D341Med (cell line): ENCODE measurements around the gene STK31.
A peak's percentile ranks its signal among the peaks of the same experiment; 100 is the strongest.
"Not testable (repeated sequence)": the region's sequence is repeated elsewhere in the genome, so short reads cannot be mapped to it uniquely, and the experiment has no call there.

Experiments used
- DNase-seq: peaks from one replicate; pipeline ENCODE4 v3.0.0; 2012; ENCODE audit warnings: low spot score

The STK31 gene, protein sequence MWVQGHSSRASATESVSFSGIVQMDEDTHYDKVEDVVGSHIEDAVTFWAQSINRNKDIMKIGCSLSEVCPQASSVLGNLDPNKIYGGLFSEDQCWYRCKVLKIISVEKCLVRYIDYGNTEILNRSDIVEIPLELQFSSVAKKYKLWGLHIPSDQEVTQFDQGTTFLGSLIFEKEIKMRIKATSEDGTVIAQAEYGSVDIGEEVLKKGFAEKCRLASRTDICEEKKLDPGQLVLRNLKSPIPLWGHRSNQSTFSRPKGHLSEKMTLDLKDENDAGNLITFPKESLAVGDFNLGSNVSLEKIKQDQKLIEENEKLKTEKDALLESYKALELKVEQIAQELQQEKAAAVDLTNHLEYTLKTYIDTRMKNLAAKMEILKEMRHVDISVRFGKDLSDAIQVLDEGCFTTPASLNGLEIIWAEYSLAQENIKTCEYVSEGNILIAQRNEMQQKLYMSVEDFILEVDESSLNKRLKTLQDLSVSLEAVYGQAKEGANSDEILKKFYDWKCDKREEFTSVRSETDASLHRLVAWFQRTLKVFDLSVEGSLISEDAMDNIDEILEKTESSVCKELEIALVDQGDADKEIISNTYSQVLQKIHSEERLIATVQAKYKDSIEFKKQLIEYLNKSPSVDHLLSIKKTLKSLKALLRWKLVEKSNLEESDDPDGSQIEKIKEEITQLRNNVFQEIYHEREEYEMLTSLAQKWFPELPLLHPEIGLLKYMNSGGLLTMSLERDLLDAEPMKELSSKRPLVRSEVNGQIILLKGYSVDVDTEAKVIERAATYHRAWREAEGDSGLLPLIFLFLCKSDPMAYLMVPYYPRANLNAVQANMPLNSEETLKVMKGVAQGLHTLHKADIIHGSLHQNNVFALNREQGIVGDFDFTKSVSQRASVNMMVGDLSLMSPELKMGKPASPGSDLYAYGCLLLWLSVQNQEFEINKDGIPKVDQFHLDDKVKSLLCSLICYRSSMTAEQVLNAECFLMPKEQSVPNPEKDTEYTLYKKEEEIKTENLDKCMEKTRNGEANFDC

GRCh38 chr7:23710000-23710399 is at the start of gene STK31:
Gene STK31 (plus strand): TSS chr7:23710219. CDS start chr7:23710286, 67 bp downstream.
- no peak for DNase-seq

GRCh38 chr7:23661385-23661784 is 48.6 kb upstream of the STK31 start:
- no peak for DNase-seq

GRCh38 chr7:23662124-23662983 is 47.7 kb upstream of the STK31 start:
- DNase-seq = no peak

DNA sequence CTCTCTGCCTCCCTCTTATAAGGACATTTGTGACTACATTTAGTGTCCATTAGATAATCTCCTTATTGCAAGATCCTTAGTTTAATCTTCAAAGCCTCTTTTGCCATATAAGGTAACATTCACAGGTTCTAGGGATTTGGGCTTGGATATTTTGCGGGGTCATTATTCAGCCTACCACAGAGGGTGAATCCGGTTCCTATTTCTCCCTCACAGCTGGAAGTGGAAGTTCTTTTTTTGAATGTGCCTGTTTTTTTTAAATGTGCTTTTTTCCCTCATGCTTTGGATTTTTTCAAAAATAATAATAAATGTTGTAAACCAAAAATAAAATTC is 47.1 kb upstream of the STK31 start:
- no peak for DNase-seq

DNA sequence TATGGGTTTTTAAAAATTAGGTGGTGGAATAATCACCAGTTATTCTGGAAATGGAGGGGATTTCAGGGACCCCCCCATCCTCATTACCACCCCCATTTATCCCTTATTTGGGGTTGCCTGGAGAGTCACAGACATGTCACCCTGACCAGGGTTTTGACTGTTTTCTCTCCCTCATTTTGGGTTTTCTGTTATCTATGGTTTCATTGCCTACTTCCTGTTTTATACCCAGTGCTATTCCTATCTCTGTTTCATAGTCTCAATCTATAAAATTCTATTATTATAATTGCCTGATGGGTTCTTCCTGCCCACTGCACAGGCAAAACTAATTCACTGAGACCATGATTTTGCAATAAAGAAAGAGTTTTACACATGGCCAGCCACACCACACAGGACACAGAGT is 45.9 kb upstream of the STK31 start:
- DNase-seq = no peak

DNA sequence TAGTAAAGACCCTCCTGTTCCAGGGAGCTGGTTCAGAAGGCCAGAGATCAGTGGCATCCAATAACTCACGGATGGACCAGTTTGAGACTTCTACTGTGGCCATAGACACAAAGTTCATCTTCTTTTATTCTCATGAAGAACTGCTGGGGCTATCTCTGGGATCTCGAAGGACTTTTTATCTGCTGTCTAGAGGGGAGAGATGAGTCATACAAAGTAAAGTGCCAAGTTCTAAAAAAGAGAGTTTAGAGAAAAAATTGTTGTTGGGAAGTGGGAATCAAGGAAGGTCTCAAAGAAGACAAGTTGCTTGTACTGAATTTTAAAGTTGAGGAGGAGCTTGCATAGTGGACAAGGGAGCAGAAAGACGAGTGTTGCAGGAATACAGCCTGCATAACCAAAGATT is 38.0 kb upstream of the STK31 start:
- DNase-seq = no peak

DNA sequence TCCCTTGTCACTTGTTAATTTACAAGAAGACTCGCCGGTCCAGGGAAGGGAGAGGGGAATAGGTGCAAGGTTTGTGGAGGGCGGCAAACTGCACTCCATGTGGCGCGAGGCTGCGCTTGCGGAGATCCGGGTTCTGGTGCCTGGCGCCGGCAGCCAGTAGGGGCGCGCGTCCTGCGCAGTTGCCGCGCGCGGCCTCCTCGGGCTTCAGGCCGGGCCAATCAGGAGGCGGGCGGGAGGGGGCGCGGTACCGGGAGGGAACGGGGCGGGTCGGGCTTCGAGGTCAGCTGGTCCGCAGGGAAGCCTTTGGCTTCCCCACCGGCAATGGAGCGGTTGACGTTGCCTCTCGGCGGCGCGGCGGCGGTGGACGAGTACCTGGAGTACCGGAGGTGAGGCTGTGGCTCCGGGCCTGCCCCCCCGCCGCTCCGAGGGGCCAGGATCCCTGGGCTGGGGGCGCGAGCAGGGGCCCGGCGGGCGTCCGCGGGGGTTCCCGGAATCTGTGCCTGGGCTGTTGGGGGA is 30.1 kb upstream of the STK31 start, which contains the start of gene FAM221A:
Gene FAM221A (plus strand): TSS at position 302 of the 516 bp plus-strand sequence. CDS start 20 bp downstream, at position 322.
- DNase-seq = no peak

- no peak for DNase-seq
These were observed 29.3 kb upstream of the STK31 start for GRCh38 chr7:23680414-23681405.

DNA sequence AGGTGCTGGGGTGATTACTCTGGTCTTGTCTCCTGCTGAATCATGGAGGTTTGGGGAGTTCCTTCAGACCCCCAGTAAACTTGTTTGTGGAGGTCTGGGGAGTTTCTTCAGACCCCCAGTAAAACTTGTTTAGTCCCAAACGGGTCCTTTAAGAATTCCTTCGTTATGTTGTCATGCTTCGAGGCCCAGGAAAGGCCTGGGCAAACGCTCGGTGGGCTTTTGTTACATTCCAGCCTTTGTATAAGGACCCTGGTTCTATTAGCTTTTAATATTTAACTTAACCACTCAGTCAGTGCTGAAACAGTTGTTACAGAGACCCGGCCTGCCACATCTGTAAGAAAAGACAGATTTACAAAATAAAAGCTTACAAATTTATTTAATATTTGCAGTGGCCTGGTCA is 26.0 kb upstream of the STK31 start:
- DNase-seq = not testable (repeated sequence)

- DNase-seq = no peak
These were observed 24.3 kb upstream of the STK31 start for GRCh38 chr7:23685731-23686130.

GRCh38 chr7:23687011-23687410 is 23.0 kb upstream of the STK31 start:
- DNase-seq = no peak

DNA sequence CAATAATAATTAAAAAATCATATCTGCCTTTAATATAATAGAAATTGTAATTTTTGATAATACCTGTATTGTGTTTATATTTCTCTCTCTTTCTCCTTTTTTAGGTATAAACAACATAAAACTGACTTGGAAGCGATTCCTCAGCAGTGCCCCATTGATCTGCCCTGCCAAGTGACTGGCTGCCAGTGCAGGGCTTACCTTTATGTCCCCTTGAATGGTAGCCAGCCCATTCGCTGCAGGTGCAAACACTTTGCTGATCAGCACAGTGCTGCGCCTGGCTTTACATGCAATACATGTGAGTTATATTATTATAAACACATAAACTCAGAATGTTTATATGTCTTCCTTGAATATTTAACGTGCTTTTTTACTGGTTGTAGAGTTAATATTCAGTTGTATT is 20.9 kb upstream of the STK31 start:
- DNase-seq = no peak

- no peak for DNase-seq
These were observed 18.7 kb upstream of the STK31 start for GRCh38 chr7:23691320-23691719.

- no peak for DNase-seq
These were observed 16.8 kb upstream of the STK31 start for GRCh38 chr7:23693224-23693623.

GRCh38 chr7:23696916-23697441 is 13.0 kb upstream of the STK31 start:
- DNase-seq = peak; percentile 87

GRCh38 chr7:23698822-23699221 is 11.2 kb upstream of the STK31 start:
- DNase-seq = no peak

DNA sequence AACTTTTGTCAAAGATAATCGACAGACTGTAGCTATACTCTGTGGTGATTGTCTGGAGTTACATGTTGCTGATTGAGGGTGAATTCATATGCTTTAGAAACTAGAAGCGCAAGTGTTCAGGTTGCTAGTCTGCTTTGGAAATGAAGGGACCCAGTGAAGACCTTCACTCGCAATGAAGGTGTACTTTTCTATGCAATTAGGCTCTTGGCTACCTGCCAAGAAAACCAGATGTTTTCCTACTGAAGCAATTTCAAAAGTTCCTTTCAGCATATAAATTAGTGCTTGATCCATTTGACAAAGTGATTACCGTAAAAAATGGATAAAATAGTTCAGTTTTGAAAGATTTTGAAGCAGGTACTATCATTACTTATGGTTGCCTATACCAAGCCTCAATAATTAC is 10.0 kb upstream of the STK31 start:
- no peak for DNase-seq

DNA sequence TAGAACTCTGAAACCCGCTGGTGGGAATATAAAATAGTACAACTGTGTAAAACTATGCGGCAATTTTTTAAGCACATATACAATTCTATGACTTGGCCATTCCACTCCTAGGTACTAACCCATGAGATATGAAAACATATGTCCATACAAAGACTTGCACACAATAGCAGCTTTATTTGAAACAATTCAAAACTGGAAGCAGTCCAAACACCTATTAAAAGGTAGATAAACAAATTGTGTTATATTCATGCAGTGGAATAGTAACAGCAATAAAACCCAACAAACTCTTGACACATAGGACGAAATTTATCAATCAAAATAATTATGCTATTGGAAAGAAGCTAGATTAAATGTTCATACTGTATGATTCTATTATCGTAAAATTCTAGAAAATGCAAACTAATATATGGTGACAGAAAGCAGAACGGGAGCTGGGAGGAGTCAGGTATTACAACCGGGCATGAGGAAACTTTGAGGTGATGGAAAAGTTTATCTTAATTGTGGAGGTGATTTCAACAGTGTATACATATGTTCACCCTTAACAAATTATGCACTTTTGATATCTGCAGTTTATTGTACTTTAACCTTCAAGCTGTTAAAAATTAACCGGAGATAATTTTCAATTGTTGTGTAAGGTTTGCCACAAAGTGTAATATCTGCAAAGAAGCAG is 803 bp upstream of the STK31 start:
- DNase-seq = no peak
